T-helper 2 cell treated with Interferon-gamma antibody and Interleukin-4, amounts not matched to agents 100 ng/mL and 5 ng/mL, for 36 hours (primary cell): ENCODE measurements around the gene RUFY3. TPM values are rescaled to one million over a fixed set of nuclear protein-coding genes. Genes with fewer than 3 reads are reported as not detected.

Source experiments
- intact Hi-C: fragments of 100-400 bp; cut with micrococcal nuclease; formaldehyde crosslinking; loops from one replicate; pipeline ENCODE4 v1.15.1; 2023
- total RNA-seq: library from RNA; stranded (reverse); gene quantifications from 2 replicates; pipeline ENCODE4 v1.2.3, GENCODE V29; 2022

The RUFY3 gene
- total RNA-seq, 1 donor from 2014 or later, result 16.2 TPM

GRCh38 chr4:70734971-70735370 lies 13.2 kb downstream of the RUFY3 start:
- intact Hi-C loops, result loop anchor here (1.0 to 5.0 kb wide), 5 partner anchors 30 to 257 kb away; partner anchors contain the start of genes DCK, GRSF1, MOB1B and UTP3

- intact Hi-C loops, result loop anchor here (1.0 to 5.0 kb wide), 2 partner anchors 166 to 256 kb away; partner anchors contain the start of genes DCK and MOB1B
Observed at GRCh38 chr4:70735915-70736314, 14.2 kb downstream of the RUFY3 start.

DNA sequence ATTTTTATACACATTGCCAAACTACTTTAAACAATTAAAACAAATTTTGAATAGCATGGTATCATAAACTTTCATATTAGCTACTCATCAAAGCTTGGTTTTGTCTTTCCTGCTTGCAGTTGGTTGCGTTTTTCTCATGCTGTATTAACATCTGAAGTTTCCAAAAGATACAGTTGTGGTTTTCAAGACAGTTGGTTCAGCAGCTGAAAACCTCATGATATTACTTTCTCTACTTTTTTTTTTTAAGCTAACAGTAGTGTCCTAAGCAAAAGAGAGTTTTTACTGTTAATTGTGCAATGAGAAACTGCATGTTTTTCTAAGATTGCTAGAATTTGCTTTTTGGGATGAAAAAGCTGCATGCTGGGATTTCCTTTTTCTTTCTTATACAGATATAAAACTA lies 15.2 kb downstream of the RUFY3 start:
- intact Hi-C loops, result loop anchor here (1.0 to 5.0 kb wide), 2 partner anchors 22 to 255 kb away; partner anchors contain the start of gene DCK

GRCh38 chr4:70737409-70737808 lies 15.6 kb downstream of the RUFY3 start:
- intact Hi-C loops, result loop anchor here (1.0 to 5.0 kb wide), 2 partner anchors 22 to 255 kb away; partner anchors contain the start of gene DCK

GRCh38 chr4:70739496-70740337 lies 18.0 kb downstream of the RUFY3 start:
- intact Hi-C loops, result loop anchor here (5.0 kb wide), 1 partner anchor 253 kb away; the partner anchor contains the start of gene DCK

DNA sequence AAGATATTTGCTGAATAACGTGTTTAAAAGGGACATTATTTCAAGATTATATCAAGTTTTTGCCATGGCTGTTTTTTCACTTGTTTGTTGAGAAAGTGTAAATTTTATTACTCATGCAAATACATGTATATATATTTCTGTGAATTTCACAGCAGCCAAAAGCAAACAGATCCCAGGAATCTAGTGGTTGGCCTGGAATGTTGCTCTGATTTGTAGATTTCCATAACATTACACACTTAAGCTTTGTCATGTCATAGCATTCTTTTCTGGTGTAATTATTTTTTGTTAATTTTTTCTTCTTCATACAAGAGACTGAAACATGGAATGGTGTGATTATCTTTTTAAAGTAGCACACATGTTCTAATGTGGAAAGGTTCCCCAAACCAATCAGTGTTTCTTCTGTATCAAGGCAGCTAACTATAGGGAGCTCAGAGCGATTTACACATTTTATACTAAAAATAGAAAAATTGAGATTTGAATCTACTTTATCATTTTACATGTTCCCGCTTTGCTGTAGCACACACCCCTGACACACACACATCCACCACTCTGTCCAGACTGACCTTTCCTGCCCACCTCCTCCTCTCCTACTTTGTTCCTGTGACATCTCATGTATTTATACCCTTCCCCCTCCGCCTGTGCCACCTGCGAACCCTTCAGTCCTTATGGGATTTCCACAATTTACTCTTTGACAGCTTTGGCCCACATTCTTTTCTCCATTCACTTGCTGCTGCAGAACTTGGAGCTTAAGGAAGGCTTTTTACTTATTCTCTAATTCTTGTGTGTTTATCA lies 20.3 kb downstream of the RUFY3 start:
- intact Hi-C loops, result no loop called here

DNA sequence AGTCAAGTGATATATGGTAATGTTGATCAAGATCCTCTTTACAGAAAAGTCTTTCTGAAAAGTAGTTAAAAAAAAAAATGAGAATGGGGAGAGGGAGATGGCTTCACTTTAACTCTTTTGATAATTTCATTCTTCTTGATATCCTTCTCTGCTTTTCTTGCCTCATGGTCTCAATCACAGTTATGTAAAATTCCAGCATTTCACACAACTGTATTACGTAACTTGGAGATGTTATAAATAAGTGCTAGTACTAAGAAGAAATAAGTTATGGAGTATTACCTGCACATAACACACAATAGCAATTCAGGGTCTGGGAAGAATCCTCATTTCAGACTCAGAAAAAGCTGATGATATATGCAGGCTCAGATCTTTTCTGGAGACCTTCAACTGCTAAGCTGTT lies 22.0 kb downstream of the RUFY3 start:
- intact Hi-C loops, result no loop called here

DNA sequence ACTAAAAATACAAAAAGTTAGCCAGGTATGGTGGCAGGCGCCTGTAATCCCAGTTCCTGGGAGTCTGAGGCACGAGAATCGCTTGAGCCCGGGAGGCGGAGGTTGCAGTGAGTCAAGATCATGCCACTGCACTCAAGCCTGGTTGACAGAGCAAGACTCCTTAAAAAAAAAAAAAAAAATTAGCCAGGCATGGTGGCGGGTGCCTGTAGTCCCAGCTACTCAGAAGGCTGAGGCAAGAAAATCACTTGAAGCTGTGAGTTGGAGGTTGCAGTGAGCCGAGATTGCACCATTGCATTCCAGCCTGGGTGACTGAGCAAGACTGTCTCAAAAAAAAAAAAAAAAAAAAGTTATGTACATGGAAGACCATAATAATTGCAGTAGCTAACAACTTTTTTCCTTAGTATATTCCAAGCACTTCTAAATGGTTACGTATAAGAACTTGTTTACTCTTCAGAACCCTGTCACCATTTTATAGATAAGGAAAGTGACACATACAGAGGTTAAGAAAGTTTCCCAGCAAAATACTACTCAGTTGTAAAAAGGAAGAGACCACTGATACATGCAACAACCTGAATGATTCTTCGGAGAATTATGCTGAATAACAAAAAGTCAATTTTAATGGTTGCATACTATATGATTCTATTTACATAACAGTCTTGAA lies 24.5 kb downstream of the RUFY3 start:
- intact Hi-C loops, result no loop called here

DNA sequence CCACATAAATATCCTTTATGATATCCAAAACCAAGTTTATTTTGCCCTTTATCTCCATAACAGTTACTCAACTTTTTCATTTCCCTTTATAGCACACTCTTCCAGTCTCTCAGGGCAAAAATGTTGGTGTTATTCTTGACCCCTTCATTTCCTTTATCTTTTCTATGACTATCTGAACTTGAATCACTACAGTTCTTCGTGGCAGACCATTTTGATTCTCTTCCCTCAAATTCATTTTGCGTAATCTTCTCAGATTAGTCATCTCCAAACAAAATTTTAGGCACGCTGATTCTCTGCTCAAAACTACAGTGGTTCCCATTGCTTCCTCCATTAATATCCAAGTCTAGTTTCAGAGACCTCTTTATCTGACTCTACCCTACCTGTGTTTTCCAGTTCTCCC lies 26.1 kb downstream of the RUFY3 start:
- intact Hi-C loops, result no loop called here

DNA sequence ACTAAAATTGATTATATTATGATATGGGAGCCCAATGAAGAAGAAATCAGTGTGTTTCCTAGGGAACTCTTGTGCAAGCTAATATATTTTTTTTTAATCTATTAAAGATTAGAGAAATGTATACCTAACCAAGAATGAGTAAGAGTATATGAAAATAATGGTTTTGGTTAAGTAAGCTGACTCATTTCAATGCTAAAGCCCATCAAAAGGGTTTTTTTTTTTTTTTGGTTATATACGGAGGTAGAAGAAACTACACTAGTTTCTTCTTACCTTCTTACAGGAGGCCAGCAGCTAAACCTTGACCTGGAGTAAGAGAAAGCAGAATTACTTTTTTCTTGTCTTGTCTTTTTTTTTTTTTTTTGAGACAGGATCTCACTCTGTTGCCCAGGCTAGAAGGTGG lies 27.5 kb downstream of the RUFY3 start:
- intact Hi-C loops, result no loop called here

- intact Hi-C loops, result no loop called here
Observed at GRCh38 chr4:70752236-70752635, 30.5 kb downstream of the RUFY3 start.

DNA sequence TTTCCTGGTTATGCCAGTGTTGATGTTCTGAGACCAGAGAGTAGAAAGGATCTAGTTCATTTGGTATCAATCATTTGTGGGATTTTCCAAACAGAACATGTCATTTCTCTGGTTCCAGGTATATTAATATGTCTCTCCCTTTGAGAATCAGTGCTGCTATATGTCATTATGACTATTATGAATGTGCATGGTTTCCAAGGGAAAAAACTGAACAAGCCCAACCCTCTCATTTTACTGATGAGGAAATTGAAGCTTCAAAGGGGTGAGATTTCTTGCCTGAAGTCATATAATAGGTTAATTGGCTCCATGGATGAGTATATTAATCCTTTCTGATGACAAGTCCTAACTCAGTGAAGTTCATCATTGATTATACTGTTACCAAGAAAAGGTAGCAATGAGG lies 31.9 kb downstream of the RUFY3 start:
- intact Hi-C loops, result no loop called here

DNA sequence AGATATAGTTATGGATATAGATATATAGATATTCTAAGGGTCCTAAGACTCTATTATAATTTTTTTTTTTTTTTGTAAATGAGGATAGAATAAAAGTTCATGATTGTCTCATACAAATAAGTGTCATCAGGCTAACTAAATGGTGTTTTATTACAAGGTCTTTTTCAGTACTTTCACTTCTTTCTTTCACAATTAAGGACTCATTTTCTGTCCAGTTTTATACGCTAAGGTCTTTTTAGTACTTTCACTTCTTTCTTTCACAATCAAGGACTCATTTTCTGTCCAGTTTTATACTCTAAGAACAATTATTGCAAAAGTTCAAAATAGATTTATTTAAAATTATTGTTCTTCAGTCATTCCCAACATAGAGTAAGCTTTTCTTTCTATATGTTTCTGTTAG lies 32.7 kb downstream of the RUFY3 start:
- intact Hi-C loops, result no loop called here

GRCh38 chr4:70754990-70755688 lies 33.4 kb downstream of the RUFY3 start:
- intact Hi-C loops, result no loop called here

GRCh38 chr4:70759126-70759525 lies 37.4 kb downstream of the RUFY3 start:
- intact Hi-C loops, result loop anchor here (1.0 kb wide), 1 partner anchor 22 kb away; no protein-coding TSS in a partner anchor

DNA sequence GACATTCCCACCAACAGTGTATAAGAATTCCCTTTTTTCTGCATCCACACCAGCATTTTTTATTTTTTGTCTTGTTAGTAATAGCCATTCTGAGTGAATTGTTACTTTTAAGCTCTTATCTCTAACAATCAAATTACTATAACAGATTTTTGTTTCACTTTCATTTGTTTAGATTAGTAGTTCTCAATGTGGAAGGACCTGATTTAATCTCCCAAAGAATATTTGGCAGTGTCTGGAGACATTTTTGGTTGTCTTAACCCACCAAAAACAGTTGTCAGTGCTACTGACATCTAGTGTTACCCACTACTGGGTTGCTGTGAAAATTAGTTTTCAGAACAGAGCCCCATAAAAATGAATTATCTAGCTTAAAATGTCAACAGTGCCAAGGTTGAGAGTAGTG lies 37.9 kb downstream of the RUFY3 start:
- intact Hi-C loops, result loop anchor here (1.0 kb wide), 1 partner anchor 22 kb away; no protein-coding TSS in a partner anchor

DNA sequence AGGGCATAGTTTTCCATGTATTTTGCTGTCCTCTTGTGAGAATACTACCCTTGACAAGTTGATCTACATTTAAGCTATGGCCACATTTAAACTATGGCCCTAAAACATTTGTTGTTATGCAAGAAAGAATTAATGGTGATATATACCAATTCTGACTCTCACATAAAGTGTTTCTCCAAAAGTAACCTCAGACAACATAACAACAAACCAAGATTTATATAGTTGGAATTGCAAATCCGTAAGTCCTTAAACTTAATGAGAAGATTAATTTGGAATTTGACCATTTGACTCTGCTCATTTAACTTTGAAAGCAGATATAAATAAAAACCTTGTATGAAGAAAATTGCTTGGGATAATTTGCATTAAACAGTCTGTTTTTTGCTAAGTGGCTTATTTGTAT lies 38.9 kb downstream of the RUFY3 start:
- intact Hi-C loops, result no loop called here

DNA sequence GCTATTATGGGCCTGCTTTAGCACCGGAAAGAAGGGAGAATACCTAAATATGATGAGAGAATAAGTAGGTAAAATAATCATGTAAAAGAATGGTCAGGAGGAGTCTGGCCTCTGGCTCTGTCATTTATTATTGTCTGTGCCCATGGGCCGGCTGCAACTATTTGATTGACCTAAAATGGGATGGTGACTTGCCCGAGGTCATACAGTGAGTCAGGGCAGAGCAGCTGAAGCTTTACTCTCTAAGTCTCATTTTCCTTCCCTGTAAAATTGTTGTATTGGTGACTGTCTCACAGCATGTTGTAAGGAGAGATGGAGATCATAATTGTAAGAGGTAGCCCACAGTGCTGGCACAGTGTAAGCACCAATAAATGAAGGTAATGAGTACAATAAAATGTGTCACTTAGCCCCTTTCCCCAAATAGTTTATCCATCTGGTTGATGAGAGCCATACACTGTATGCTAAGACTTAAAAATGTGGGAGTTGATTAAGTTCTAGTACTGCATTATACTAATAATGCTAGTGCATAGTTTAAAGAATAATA lies 39.6 kb downstream of the RUFY3 start:
- intact Hi-C loops, result no loop called here

DNA sequence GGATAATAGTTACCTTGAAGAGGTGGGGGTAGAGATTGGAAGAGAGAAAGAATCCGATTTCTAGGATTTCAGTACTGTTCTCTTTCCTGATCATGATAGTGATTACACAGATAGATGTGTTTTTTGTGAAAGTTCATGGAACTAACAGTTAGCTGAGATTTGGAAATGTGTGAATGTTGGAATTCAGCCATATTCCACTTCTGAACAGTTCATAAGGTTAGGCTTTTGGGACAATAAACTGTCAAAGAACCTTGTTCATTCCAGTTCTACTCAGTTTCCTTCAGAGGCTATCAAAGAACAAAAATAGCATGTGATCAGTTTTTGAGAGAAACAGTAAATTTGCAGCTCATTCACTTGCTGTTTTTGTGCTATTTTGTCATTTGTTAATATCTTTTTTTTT lies 43.6 kb downstream of the RUFY3 start:
- intact Hi-C loops, result no loop called here

DNA sequence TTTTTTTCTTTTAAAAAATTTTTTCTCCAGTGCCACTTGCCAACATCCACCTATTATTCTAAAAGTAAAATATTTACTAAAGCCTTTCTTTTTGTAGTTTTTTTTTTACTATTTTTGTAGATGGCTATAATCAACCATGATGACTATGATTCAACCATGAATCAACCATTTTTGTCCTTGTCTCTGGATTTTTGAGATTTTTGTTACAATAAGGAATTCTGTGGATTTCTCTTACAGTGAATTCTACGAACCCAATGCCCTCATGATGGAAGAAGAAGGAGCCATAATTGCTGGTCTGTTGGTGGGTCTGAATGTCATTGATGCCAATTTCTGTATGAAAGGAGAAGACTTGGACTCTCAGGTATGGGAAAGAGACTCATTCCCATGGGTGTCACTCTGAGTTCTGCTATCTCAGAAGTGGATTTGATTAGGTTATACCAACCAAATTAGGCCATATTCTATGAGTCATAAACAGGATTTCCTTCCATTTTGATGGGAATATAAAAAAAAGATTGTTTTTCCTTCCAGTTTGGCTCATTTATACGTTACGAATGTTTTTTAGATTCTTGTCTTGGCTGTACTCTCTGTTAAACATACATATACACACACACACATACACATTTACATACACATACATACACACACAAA lies 46.7 kb downstream of the RUFY3 start:
- intact Hi-C loops, result no loop called here
